OCI-LY3 (cell line): ENCODE measurements around the gene DOCK1.

Experiments
- H2AFZ ChIP-seq: fragments of 200-600, 300-600 bp; shearing (Covaris generic); 2 replicates; pipeline ENCODE4 v1.6.0; 2014; ENCODE audit warnings: antibody characterized with exemption, low read depth, low read length
- H3K27ac ChIP-seq: fragments of 200-600, 300-600 bp; sonication (generic); 2 replicates; pipeline ENCODE4 v1.5.1; 2014; ENCODE audit warnings: mild to moderate bottlenecking, low read length, moderate library complexity, mixed read lengths
- H3K27me3 ChIP-seq: fragments of 200-600, 300-600 bp; sonication (generic); 2 replicates; pipeline ENCODE4 v1.6.1; 2014; ENCODE audit warnings: low read depth, low read length, mixed read lengths
- H3K36me3 ChIP-seq: fragments of 200-600, 300-600 bp; sonication (generic); replicated peaks from 2 replicates; pipeline ENCODE3; 2014; ENCODE audit warnings: low read depth, low read length, mixed read lengths
- H3K4me1 ChIP-seq: fragments of 300-600, 200-600 bp; sonication (generic); 2 replicates; pipeline ENCODE4 v1.6.1; 2014; ENCODE audit warnings: low read length, mixed read lengths
- H3K4me2 ChIP-seq: fragments of 200-600, 300-600 bp; sonication (generic); 2 replicates; pipeline ENCODE4 v1.6.1; 2014; ENCODE audit warnings: low read length, mixed read lengths
- H3K4me3 ChIP-seq: fragments of 300-600, 200-600 bp; sonication (generic); 2 replicates; pipeline ENCODE4 v1.5.1; 2014; ENCODE audit warnings: antibody characterized with exemption, mild to moderate bottlenecking, low read length, moderate library complexity
- H3K79me2 ChIP-seq: fragments of 300-600, 200-600 bp; shearing (Covaris generic); 2 replicates; pipeline ENCODE4 v1.6.1; 2014; ENCODE audit warnings: mild to moderate bottlenecking, low read length, mixed read lengths
- H3K9ac ChIP-seq: fragments of 300-600, 200-600 bp; shearing (Covaris generic); 2 replicates; pipeline ENCODE4 v1.6.0; 2014; ENCODE audit warnings: mild to moderate bottlenecking, low read length, moderate library complexity
- H3K9me3 ChIP-seq: fragments of 200-600, 300-600 bp; shearing (Covaris generic); 2 replicates; pipeline ENCODE4 v1.6.1; 2014; ENCODE audit warnings: low read length, mixed read lengths; ENCODE audit not compliant: insufficient read depth
- H4K20me1 ChIP-seq: fragments of 200-600, 300-600 bp; sonication (generic); 2 replicates; pipeline ENCODE4 v1.6.1; 2016; ENCODE audit warnings: low read length, mixed read lengths; ENCODE audit not compliant: insufficient read depth
- CTCF ChIP-seq: fragments of 200-600, 300-600 bp; sonication (generic); IDR thresholded peaks from 2 replicates; pipeline ENCODE4 v1.5.1; 2014; ENCODE audit warnings: antibody characterized with exemption, low read length, low read depth
- EZH2phosphoT487 ChIP-seq: fragments of 200-600 bp; shearing (Covaris generic); IDR thresholded peaks from 2 replicates; pipeline ENCODE4 v1.6.1; 2018; ENCODE audit warnings: antibody characterized with exemption, mixed run types, low read depth

DOCK1 gene

GRCh38 chr10:127424594-127425264 lies 519.5 kb downstream of the DOCK1 start:
- Histone ChIP-seq H3K9ac (no peak overlapping the region), H4K20me1 (no peaks in the 10 kb centered on the region), H3K79me2 (no peaks in the 10 kb centered on the region), H3K27me3 (no peaks in the 10 kb centered on the region), H3K27ac (no peak overlapping the region), H3K4me3 (no peak overlapping the region), H3K4me1 (no peaks in the 10 kb centered on the region), H2AFZ (no peak overlapping the region), H3K4me2 (no peak overlapping the region), H3K9me3 (no peaks in the 10 kb centered on the region), H3K36me3 (no peaks in the 10 kb centered on the region)
- no peak for TF ChIP-seq EZH2phosphoT487
- no peak for TF ChIP-seq CTCF

GRCh38 chr10:127426746-127427145 lies 521.5 kb downstream of the DOCK1 start:
- H2AFZ ChIP-seq, result no peak overlapping the region
- no peaks in the 10 kb centered on the region for H3K27me3 ChIP-seq
- no peaks in the 10 kb centered on the region for H4K20me1 ChIP-seq
- H3K4me1 ChIP-seq, result no peaks in the 10 kb centered on the region
- no peak overlapping the region for H3K4me2 ChIP-seq
- H3K9me3 ChIP-seq, result no peaks in the 10 kb centered on the region
- no peak overlapping the region for H3K4me3 ChIP-seq
- TF ChIP-seq EZH2phosphoT487, result no peak
- TF ChIP-seq CTCF, result no peak
- H3K9ac ChIP-seq, result no peak overlapping the region
- H3K79me2 ChIP-seq, result no peaks in the 10 kb centered on the region
- no peak overlapping the region for H3K27ac ChIP-seq
- no peaks in the 10 kb centered on the region for H3K36me3 ChIP-seq

DNA sequence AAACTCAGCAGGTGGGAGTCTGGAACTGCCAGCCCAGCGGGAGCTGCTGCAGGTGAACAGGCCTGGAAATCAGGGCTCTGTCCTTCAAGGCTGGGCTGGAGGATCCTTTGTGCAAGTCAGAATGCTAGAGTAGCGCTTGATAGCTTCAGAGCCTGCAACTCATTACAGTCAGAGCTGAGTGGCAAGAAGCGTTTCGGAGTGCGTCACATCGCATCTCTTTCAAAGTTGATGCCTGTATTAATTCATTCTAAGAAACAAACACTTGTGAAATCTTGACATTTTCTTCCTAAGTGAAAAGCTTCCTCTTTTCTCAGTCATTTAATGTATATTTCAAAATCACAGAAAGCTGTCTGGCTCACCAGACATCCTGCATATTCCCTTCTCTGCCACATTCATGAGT lies 522.7 kb downstream of the DOCK1 start:
- no peak overlapping the region for H3K4me3 ChIP-seq
- no peak overlapping the region for H3K27ac ChIP-seq
- H4K20me1 ChIP-seq, result no peaks in the 10 kb centered on the region
- H3K27me3 ChIP-seq, result no peaks in the 10 kb centered on the region
- no peaks in the 10 kb centered on the region for H3K79me2 ChIP-seq
- no peak for TF ChIP-seq CTCF
- no peak for TF ChIP-seq EZH2phosphoT487
- no peaks in the 10 kb centered on the region for H3K36me3 ChIP-seq
- no peak overlapping the region for H3K4me2 ChIP-seq
- no peak overlapping the region for H2AFZ ChIP-seq
- no peaks in the 10 kb centered on the region for H3K4me1 ChIP-seq
- no peaks in the 10 kb centered on the region for H3K9me3 ChIP-seq
- H3K9ac ChIP-seq, result no peak overlapping the region

GRCh38 chr10:127428385-127428980 lies 523.3 kb downstream of the DOCK1 start:
- TF ChIP-seq EZH2phosphoT487 (no peak), CTCF (no peak)
- H3K9ac ChIP-seq, result no peak overlapping the region
- H3K9me3 ChIP-seq, result no peaks in the 10 kb centered on the region
- H4K20me1 ChIP-seq, result no peaks in the 10 kb centered on the region
- H2AFZ ChIP-seq, result no peak overlapping the region
- H3K4me1 ChIP-seq, result no peaks in the 10 kb centered on the region
- no peak overlapping the region for H3K27ac ChIP-seq
- no peaks in the 10 kb centered on the region for H3K79me2 ChIP-seq
- no peaks in the 10 kb centered on the region for H3K36me3 ChIP-seq
- H3K4me2 ChIP-seq, result no peak overlapping the region
- H3K27me3 ChIP-seq, result no peaks in the 10 kb centered on the region
- H3K4me3 ChIP-seq, result no peak overlapping the region
